Pancreas (tissue), 10 donors: Measurements from ENCODE around the gene ADAMTS5. TPM values are rescaled to one million over a fixed set of nuclear protein-coding genes. Genes with fewer than 3 reads are reported as not detected.

ENCODE experiments used
- ATAC-seq, 4 donors: fragments of 200-7000 bp; cut with Tn5 transposase; one replicate each; pipeline versions ENCODE4 v1.8.0 to v1.9.1; 2020; ENCODE audit warnings: mild to moderate bottlenecking in 4 of 4, moderate library complexity in 4 of 4
- DNase-seq, 6 donors: peaks; one replicate each; pipeline ENCODE4 v3.0.0-alpha.2; 2020
- FAIRE-seq: peaks from 2 replicates; lab custom pipeline; 2012; peaks lifted over from hg19 to GRCh38; lab: Jason Lieb, UNC
- H3K27ac ChIP-seq, 4 donors: fragments of 200-600 bp; sonication (generic); 1 replicate in 3 of 4; 2 replicates in 1 of 4; pipeline versions ENCODE4 v1.5.0 to v1.8.0; 2020
- H3K27me3 ChIP-seq, 4 donors: fragments of 200-600 bp; one replicate each; pipeline ENCODE4 v1.8.0; 2021
- H3K36me3 ChIP-seq, 3 donors: fragments of 200-600 bp; sonication (generic) in 1 of 3; one replicate each; pipeline versions ENCODE4 v1.5.0 to v1.8.0; 2020 to 2021
- H3K4me1 ChIP-seq, 3 donors: fragments of 200-600 bp; one replicate each; pipeline ENCODE4 v1.8.0; 2021
- H3K4me3 ChIP-seq, 4 donors: fragments of 200-600 bp; sonication (generic) in 2 of 4; one replicate each; pipeline versions ENCODE4 v1.5.0 to v1.8.0; 2020 to 2021
- H3K9me3 ChIP-seq, 4 donors: fragments of 200-600 bp; one replicate each; pipeline ENCODE4 v1.8.0; 2021
- CTCF ChIP-seq, 4 donors: fragments of 200-600 bp; sonication (generic) in 3 of 4; IDR thresholded peaks; one replicate each; pipeline versions ENCODE4 v1.5.0 to v1.8.0; 2021; ENCODE audit warnings: antibody characterized with exemption in 4 of 4
- WGBS, 2 donors: extraction: QIAGEN DNeasy Blood & Tissue Kit; methylation state at CpG; one replicate each; pipeline ENCODE4 v1.1.7; 2013; 5-methylcytosine and 5-hydroxymethylcytosine counted together
- intact Hi-C, 3 donors: fragments of 100-400 bp; cut with DNase I; formaldehyde crosslinking; loops; one replicate each; pipeline versions ENCODE4 v1.11.1 to v1.14.2; 2022
- polyA plus RNA-seq, 2 donors: library from polyadenylated mRNA; stranded (reverse); fragments of 200-250 nt; gene quantifications; one replicate each; pipeline ENCODE4 v1.2.3, GENCODE V29; 2013
- total RNA-seq, 6 donors: library from RNA; stranded (reverse); fragmentation: NEBNext Ultra II Directional in 4 of 6; extraction: Animal tissue kit (Norgen Biotek cat#: 25700) in 4 of 6; gene quantifications; one replicate each; pipeline versions ENCODE4 v1.2.1 to v1.2.4, GENCODE V29; 2021 to 2023
- donor health status: healthy with polysubstance abuse.
- donor health status: DM: no; HTN: no; CAD: no; lungs with moderate emphysema.
- donor health status: DM: no; HTN: no; CAD: no.
- donor health status: control.
- donor health status: control.
- donor health status: Bipolar disorder and iron deficiency.
- donor health status: DM: yes; HTN: yes; CAD: no.
- donor health status: DM: no; HTN: no; CAD: no.
- donor health status: DM: no; HTN: no; CAD: no.
- donor health status: DM: yes; HTN: yes; CAD: no.

ADAMTS5 gene
- total and polyA plus RNA-seq, 8 donors, result 0.14 to 3.4 (median 0.55) TPM

- WGBS, 2 donors, result 66 to 71% methylated on average over 2 of the region's 2 CpGs
- TF ChIP-seq CTCF (IDR thresholded peaks at IDR 0.05), result no peak
- Histone ChIP-seq H3K4me1 (no peaks in the 10 kb centered on the region), H3K27ac (no peak overlapping the region), H3K27me3 (peaks cover 0 to 4% (median 1%) of the 10 kb centered on the region in 4 donors), H3K4me3 (no peak overlapping the region), H3K36me3 (no peaks in the 10 kb centered on the region), H3K9me3 (no peaks in the 10 kb centered on the region)
- intact Hi-C loops, result no loop called here
- ATAC-seq (no peak), DNase-seq (no peak), FAIRE-seq (no peak)
These were observed 6.3 kb upstream of the ADAMTS5 start for GRCh38 chr21:26973226-26973625.

GRCh38 chr21:26972192-26972591, 5.3 kb upstream of the ADAMTS5 start:
- ATAC-seq, result peak in 2 of 4 donors; percentile 32 to 37
- H3K36me3 ChIP-seq, result no peaks in the 10 kb centered on the region
- no peak for FAIRE-seq
- intact Hi-C loops, result no loop called here
- peaks cover 0 to 4% (median 2%) of the 10 kb centered on the region in 4 donors for H3K27me3 ChIP-seq
- no peaks in the 10 kb centered on the region for H3K4me1 ChIP-seq
- no peak for TF ChIP-seq CTCF (IDR thresholded peaks at IDR 0.05)
- DNase-seq, result no peak
- no peak overlapping the region for H3K27ac ChIP-seq
- 41 to 45% methylated on average over 2 of the region's 2 CpGs for WGBS, 2 donors
- no peaks in the 10 kb centered on the region for H3K9me3 ChIP-seq
- no peak overlapping the region for H3K4me3 ChIP-seq

GRCh38 chr21:26969971-26970725, 3.3 kb upstream of the ADAMTS5 start:
- no peak for DNase-seq
- Histone ChIP-seq H3K36me3 (no peaks in the 10 kb centered on the region), H3K9me3 (no peaks in the 10 kb centered on the region), H3K4me3 (no peak overlapping the region), H3K27ac (no peak overlapping the region), H3K4me1 (peaks cover 0 to 5% (median 0%) of the 10 kb centered on the region in 3 donors), H3K27me3 (peaks cover 0 to 14% (median 4%) of the 10 kb centered on the region in 4 donors)
- intact Hi-C loops, result no loop called here
- no peak for FAIRE-seq
- ATAC-seq, result no peak
- no peak for TF ChIP-seq CTCF (IDR thresholded peaks at IDR 0.05)
- WGBS, 2 donors, result 69 to 84% methylated on average over 6 of the region's 6 CpGs

- H3K27me3 ChIP-seq, result peaks cover 0 to 14% (median 4%) of the 10 kb centered on the region in 4 donors
- FAIRE-seq, result no peak
- peak overlapping the region in 3 of 4 donors; percentile 11 to 56 (median 35) for H3K4me3 ChIP-seq
- ATAC-seq, result peak in 3 of 4 donors; percentile 28 to 57 (median 52)
- intact Hi-C loops, result no loop called here
- H3K36me3 ChIP-seq, result no peaks in the 10 kb centered on the region
- H3K27ac ChIP-seq, result no peak overlapping the region
- peaks cover 0 to 5% (median 0%) of the 10 kb centered on the region in 3 donors for H3K4me1 ChIP-seq
- H3K9me3 ChIP-seq, result no peaks in the 10 kb centered on the region
- 0 to 1% methylated on average over 24 of the region's 24 CpGs for WGBS, 2 donors
- DNase-seq, result peak in 1 of 6 donors; percentile 59
- TF ChIP-seq CTCF (IDR thresholded peaks at IDR 0.05), result no peak
These were observed 233 bp downstream of the ADAMTS5 start for GRCh38 chr21:26966649-26967061.
